ENCODE results near the gene KRTAP1-3. TPM values are rescaled to one million over a fixed set of nuclear protein-coding genes. Genes with fewer than 3 reads are reported as not detected.

The KRTAP1-3 gene
- total RNA-seq, 2 experiments from 2014 or later: not detected

DNA sequence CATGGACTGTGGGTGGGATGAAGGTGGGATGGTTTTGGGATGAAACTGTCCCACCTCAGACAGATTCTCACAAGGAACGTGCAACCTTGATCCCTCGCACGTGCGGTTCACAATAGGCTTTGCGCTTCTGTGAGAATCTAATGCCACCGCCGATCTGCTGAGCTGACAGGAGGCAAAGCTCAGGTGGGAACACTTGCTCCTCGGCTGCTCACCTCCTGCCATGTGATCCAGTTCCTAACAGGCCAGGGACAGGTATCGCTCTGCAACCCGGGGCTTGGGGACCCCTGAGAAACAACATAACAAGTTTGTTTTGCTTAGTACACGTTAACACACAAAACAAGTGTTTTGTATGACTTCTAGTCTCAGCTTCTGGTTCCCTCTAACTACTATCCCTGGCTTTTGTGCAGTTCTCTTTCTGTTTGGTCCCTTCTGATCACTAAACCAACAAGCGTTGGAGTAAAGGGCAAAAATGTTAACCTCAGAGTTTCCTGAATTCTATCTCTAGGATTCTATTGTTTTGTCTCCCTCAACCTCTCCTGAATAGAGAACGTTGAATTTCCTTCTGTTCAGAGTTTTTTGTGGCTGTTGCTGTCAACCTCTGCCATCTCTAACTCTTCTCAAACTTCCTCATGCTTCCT lies 18.0 kb downstream of the KRTAP1-3 start:
- Mint-ChIP-seq H3K27ac (no peak overlapping the region), H3K36me3 (ENCODE audit: low read depth) (no peaks in the 10 kb centered on the region), H3K9me3 (ENCODE audit: insufficient read depth) (no peaks in the 10 kb centered on the region), H3K4me3 (no peak overlapping the region), H3K4me1 (ENCODE audit: low read depth) (no peaks in the 10 kb centered on the region), H3K27me3 (ENCODE audit: low read depth) (peaks cover 10% of the 10 kb centered on the region)
- POLR2A ChIA-PET: no interaction called here
- CTCF ChIA-PET: interaction anchor here (1.5 kb wide), 1 partner anchor 8 kb away, joined by 3 read pairs; no protein-coding TSS in a partner anchor
- no peak for ATAC-seq
- DNase-seq: no peak

- peaks cover 8% of the 10 kb centered on the region for H3K27me3 Mint-ChIP-seq (ENCODE audit: low read depth)
- POLR2A ChIA-PET: no interaction called here
- DNase-seq (no peak), ATAC-seq (no peak)
- no peaks in the 10 kb centered on the region for H3K4me1 Mint-ChIP-seq (ENCODE audit: low read depth)
- H3K4me3 Mint-ChIP-seq: no peak overlapping the region
- no peaks in the 10 kb centered on the region for H3K9me3 Mint-ChIP-seq (ENCODE audit: insufficient read depth)
- no peak overlapping the region for H3K27ac Mint-ChIP-seq
- CTCF ChIA-PET: interaction anchor here (1.5 kb wide), 1 partner anchor 9 kb away, joined by 3 read pairs; no protein-coding TSS in a partner anchor
- H3K36me3 Mint-ChIP-seq (ENCODE audit: low read depth): no peaks in the 10 kb centered on the region
Measured at GRCh38 chr17:41015454-41015853, 19.2 kb downstream of the KRTAP1-3 start.

DNA sequence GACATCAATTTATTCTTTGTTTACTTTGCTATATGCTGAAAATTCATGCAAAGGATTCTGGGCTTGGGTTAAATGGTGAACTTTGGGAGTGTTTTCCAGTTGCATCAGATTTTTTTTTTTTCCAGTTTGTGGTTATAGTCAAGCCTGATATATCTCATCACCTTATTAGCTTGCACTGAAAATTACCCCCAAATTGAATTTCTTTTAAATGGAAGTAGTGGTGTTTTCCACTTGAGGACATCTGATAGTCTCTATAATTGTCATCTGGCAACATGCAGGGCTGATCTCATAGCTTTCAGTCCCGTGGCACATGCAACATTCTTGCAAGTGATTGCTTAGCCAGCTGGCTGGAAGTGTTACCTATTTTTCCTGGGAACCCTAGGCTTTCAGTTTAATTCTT lies 21.1 kb downstream of the KRTAP1-3 start:
- Mint-ChIP-seq H3K27me3 (ENCODE audit: low read depth) (peaks cover 10% of the 10 kb centered on the region), H3K4me3 (no peak overlapping the region), H3K27ac (no peak overlapping the region), H3K9me3 (ENCODE audit: insufficient read depth) (no peaks in the 10 kb centered on the region), H3K36me3 (ENCODE audit: low read depth) (no peaks in the 10 kb centered on the region), H3K4me1 (ENCODE audit: low read depth) (no peaks in the 10 kb centered on the region)
- no peak for ATAC-seq
- ChIA-PET CTCF (no interaction called here), POLR2A (no interaction called here)
- DNase-seq: no peak

DNA sequence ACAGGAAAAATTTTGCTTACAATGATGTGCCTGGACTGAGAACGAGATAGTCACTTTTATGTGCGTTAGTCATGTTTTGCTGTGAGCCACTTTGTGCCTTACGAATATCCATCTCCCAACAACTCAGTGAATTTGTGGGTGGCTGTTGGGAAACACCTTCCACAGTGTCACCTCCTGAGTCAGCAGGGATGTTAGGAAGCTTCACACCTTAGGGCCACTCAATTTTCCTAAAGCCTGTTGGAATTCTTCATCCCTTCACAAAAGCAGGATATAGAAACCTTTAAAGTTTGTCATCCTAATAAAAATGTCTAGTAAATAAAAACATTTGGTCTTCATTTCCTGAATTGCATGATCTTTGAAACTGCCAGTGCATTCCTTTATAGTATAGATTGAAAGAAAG lies 21.5 kb downstream of the KRTAP1-3 start:
- H3K36me3 Mint-ChIP-seq (ENCODE audit: low read depth): no peaks in the 10 kb centered on the region
- H3K4me1 Mint-ChIP-seq (ENCODE audit: low read depth): no peaks in the 10 kb centered on the region
- no peak overlapping the region for H3K27ac Mint-ChIP-seq
- POLR2A ChIA-PET: no interaction called here
- CTCF ChIA-PET: no interaction called here
- DNase-seq (no peak), ATAC-seq (no peak)
- no peak overlapping the region for H3K4me3 Mint-ChIP-seq
- H3K9me3 Mint-ChIP-seq (ENCODE audit: insufficient read depth): no peaks in the 10 kb centered on the region
- peaks cover 10% of the 10 kb centered on the region for H3K27me3 Mint-ChIP-seq (ENCODE audit: low read depth)

GRCh38 chr17:41012326-41013120 lies 22.2 kb downstream of the KRTAP1-3 start:
- POLR2A ChIA-PET: no interaction called here
- CTCF ChIA-PET: no interaction called here
- Mint-ChIP-seq H3K9me3 (ENCODE audit: insufficient read depth) (no peaks in the 10 kb centered on the region), H3K4me1 (ENCODE audit: low read depth) (no peaks in the 10 kb centered on the region), H3K27me3 (ENCODE audit: low read depth) (peaks cover 10% of the 10 kb centered on the region), H3K4me3 (no peak overlapping the region), H3K27ac (no peak overlapping the region), H3K36me3 (ENCODE audit: low read depth) (no peaks in the 10 kb centered on the region)
- ATAC-seq (no peak), DNase-seq (no peak)

GRCh38 chr17:41010441-41010840 lies 24.2 kb downstream of the KRTAP1-3 start:
- Mint-ChIP-seq H3K27me3 (ENCODE audit: low read depth) (peaks cover 10% of the 10 kb centered on the region), H3K9me3 (ENCODE audit: insufficient read depth) (no peaks in the 10 kb centered on the region), H3K36me3 (ENCODE audit: low read depth) (no peaks in the 10 kb centered on the region), H3K27ac (no peak overlapping the region), H3K4me1 (ENCODE audit: low read depth) (no peaks in the 10 kb centered on the region), H3K4me3 (no peak overlapping the region)
- ChIA-PET CTCF (no interaction called here), POLR2A (interaction anchor here (0.6 kb wide), 1 partner anchor 14 kb away, joined by 3 read pairs; no protein-coding TSS in a partner anchor)
- DNase-seq (no peak), ATAC-seq (no peak)

DNA sequence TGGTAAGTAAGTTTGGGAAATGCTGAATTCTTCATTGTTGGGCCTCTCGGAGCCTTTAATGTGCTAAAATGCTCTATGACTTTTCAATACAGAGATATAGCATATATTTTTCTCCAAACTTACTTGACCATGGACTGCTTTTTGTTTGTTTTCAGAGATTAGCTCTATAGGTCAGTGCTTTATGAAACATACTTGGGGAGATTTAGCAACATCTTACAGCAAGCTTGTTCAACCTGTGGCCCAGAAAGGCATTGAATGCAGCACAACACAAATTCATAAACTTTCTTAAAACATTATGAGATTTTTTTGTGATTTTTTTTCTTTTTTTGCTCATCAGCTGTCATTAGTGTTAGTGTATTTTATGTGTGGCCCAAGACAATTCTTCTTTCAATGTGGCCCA lies 24.7 kb downstream of the KRTAP1-3 start:
- Mint-ChIP-seq H3K4me1 (ENCODE audit: low read depth) (no peaks in the 10 kb centered on the region), H3K9me3 (ENCODE audit: insufficient read depth) (no peaks in the 10 kb centered on the region), H3K27me3 (ENCODE audit: low read depth) (peaks cover 10% of the 10 kb centered on the region), H3K4me3 (no peak overlapping the region), H3K36me3 (ENCODE audit: low read depth) (no peaks in the 10 kb centered on the region), H3K27ac (no peak overlapping the region)
- DNase-seq: no peak
- POLR2A ChIA-PET: interaction anchor here (0.6 kb wide), 1 partner anchor 13 kb away, joined by 3 read pairs; no protein-coding TSS in a partner anchor
- ATAC-seq: no peak
- CTCF ChIA-PET: interaction anchor here (1.0 kb wide), 1 partner anchor 206 kb away, joined by 3 read pairs; no protein-coding TSS in a partner anchor

- peaks cover 7% of the 10 kb centered on the region for H3K27me3 Mint-ChIP-seq (ENCODE audit: low read depth)
- ATAC-seq (no peak), DNase-seq (no peak)
- H3K36me3 Mint-ChIP-seq (ENCODE audit: low read depth): no peaks in the 10 kb centered on the region
- no peak overlapping the region for H3K27ac Mint-ChIP-seq
- no peaks in the 10 kb centered on the region for H3K4me1 Mint-ChIP-seq (ENCODE audit: low read depth)
- ChIA-PET POLR2A (no interaction called here), CTCF (interaction anchor here (1.0 kb wide), 1 partner anchor 205 kb away, joined by 3 read pairs; no protein-coding TSS in a partner anchor)
- no peaks in the 10 kb centered on the region for H3K9me3 Mint-ChIP-seq (ENCODE audit: insufficient read depth)
- H3K4me3 Mint-ChIP-seq: no peak overlapping the region
Measured at GRCh38 chr17:41009301-41009760, 25.3 kb downstream of the KRTAP1-3 start.

- Mint-ChIP-seq H3K4me1 (ENCODE audit: low read depth) (no peaks in the 10 kb centered on the region), H3K36me3 (ENCODE audit: low read depth) (no peaks in the 10 kb centered on the region), H3K4me3 (no peak within 1 kb of the TSS), H3K9me3 (ENCODE audit: insufficient read depth) (no peaks in the 10 kb centered on the region), H3K27me3 (ENCODE audit: low read depth) (peaks cover 7% of the 10 kb centered on the region), H3K27ac (no peak within 1 kb of the TSS)
- CTCF ChIA-PET: no interaction called here
- ATAC-seq (no peak), DNase-seq (no peak)
- POLR2A ChIA-PET: no interaction called here
Measured at GRCh38 chr17:41008811-41009210, 25.9 kb downstream of the KRTAP1-3 start, which contains the start of gene KRTAP3-1. TSS of gene KRTAP3-1 (minus strand) at chr17:41009128. CDS start at chr17:41009074, 54 bp downstream.

DNA sequence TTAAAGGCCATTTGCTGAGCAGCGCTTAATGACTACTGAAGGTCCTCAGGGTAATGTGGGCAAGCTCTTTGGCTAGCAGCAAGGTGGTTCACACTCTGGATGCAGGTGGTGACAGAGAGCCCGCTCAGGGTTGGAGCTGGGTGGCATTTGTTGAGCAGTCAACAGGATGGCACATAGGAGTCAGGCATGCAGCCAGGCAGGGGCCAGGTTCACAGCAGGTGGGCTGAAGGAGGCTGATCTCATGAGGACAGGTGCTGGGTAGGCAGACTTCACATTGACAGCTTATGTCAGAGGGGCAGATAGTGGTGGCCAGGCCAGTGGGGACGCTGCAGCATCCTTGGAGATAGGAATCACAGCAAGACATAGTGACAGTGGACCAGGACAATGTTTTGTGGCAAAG lies 30.3 kb downstream of the KRTAP1-3 start:
- no peak for ATAC-seq
- no peak for DNase-seq
- ChIA-PET POLR2A (no interaction called here), CTCF (no interaction called here)
- Mint-ChIP-seq H3K36me3 (ENCODE audit: low read depth) (no peaks in the 10 kb centered on the region), H3K27me3 (ENCODE audit: low read depth) (peaks cover 8% of the 10 kb centered on the region), H3K9me3 (ENCODE audit: insufficient read depth) (no peaks in the 10 kb centered on the region), H3K4me3 (no peak overlapping the region), H3K27ac (no peak overlapping the region), H3K4me1 (ENCODE audit: low read depth) (no peaks in the 10 kb centered on the region)

DNA sequence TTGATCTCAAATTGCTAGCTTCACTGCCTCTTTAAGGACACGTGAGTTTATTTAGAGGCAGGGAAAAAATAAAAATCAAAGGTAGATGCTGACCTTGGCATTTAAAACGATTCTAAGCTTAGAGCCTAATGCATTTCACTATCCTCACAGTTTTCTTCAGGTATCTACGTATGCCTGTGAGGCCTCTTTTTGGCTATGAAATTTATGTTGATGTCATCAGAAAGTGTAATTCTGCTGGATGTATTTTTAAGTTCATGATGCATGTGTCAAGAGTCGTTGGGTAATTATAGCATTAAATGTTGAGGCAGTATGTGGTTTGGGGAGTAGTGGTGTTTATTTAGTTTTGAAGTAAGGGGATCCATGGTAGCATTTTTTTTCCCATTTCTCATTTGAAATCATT lies 30.7 kb downstream of the KRTAP1-3 start:
- H3K36me3 Mint-ChIP-seq (ENCODE audit: low read depth): no peaks in the 10 kb centered on the region
- ChIA-PET POLR2A (no interaction called here), CTCF (no interaction called here)
- DNase-seq (no peak), ATAC-seq (no peak)
- H3K4me1 Mint-ChIP-seq (ENCODE audit: low read depth): no peaks in the 10 kb centered on the region
- no peaks in the 10 kb centered on the region for H3K9me3 Mint-ChIP-seq (ENCODE audit: insufficient read depth)
- H3K27me3 Mint-ChIP-seq (ENCODE audit: low read depth): peaks cover 9% of the 10 kb centered on the region
- no peak overlapping the region for H3K27ac Mint-ChIP-seq
- H3K4me3 Mint-ChIP-seq: no peak overlapping the region

DNA sequence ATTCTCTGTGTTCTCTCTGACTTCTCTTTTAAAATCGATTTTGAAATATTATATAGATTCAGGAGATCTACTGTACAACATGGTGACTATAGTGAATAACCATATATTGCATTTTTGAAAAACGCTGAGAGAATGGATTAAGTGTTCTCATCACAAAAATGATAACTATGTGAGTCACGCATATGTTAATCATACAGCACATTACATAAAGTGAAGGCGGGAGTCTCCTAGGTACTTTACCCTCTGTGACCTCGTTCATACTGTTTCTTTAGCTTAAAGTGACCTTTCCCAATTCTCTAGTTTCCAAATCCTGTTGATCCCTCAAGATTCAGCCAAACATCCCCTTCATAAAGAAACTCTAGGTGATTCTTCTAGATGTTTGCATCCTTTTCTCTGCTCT lies 31.9 kb downstream of the KRTAP1-3 start:
- CTCF ChIA-PET: no interaction called here
- Mint-ChIP-seq H3K36me3 (ENCODE audit: low read depth) (no peaks in the 10 kb centered on the region), H3K27ac (no peak overlapping the region), H3K9me3 (ENCODE audit: insufficient read depth) (no peaks in the 10 kb centered on the region), H3K4me1 (ENCODE audit: low read depth) (no peaks in the 10 kb centered on the region), H3K27me3 (ENCODE audit: low read depth) (peaks cover 9% of the 10 kb centered on the region), H3K4me3 (no peak overlapping the region)
- ATAC-seq (no peak), DNase-seq (no peak)
- POLR2A ChIA-PET: no interaction called here

All from activated CD8-positive, alpha-beta T cell treated with anti-CD3 and anti-CD28 coated beads, Interleukin-2, amount 10 ng/mL, durations not matched to agents 7 days and 5 days (primary cell).